Measurements from ENCODE around the gene SLC22A8. TPM values are rescaled to one million over a fixed set of nuclear protein-coding genes. Genes with fewer than 3 reads are reported as not detected.

The SLC22A8 gene
- total and polyA plus RNA-seq, 2 of the 4 experiments (the other 2 are of a cell fraction), result not detected

GRCh38 chr11:63022441-63022840, 6.8 kb upstream of the SLC22A8 start:
- no TSS peak for BruUV-seq (replicated peaks)
- no peak overlapping the region for H3K18ac ChIP-seq (ENCODE audit: low read depth, low read length)
- POLR2A ChIA-PET (ENCODE audit: unreplicated experiment), result no interaction called here
- H4K91ac ChIP-seq (ENCODE audit: insufficient read depth, low read depth, low read length), result no peak overlapping the region
- H3K79me1 ChIP-seq (ENCODE audit: low read depth in 1 of 2, low read length in 2 of 2), result no peaks in the 10 kb centered on the region
- no peak overlapping the region for H4K5ac ChIP-seq (ENCODE audit: low read depth, low read length)
- no peak overlapping the region for H3K9ac ChIP-seq (ENCODE audit: low read depth, low read length)
- no peak overlapping the region for H3K56ac ChIP-seq (ENCODE audit: extremely low read depth, insufficient read depth, low read length)
- H3K4me1 ChIP-seq (ENCODE audit: control insufficient read depth, insufficient read depth, low read length), result no peaks in the 10 kb centered on the region
- H3K36me3 ChIP-seq (ENCODE audit: control insufficient read depth, insufficient read depth, low read length), result no peaks in the 10 kb centered on the region
- H2BK15ac ChIP-seq (ENCODE audit: low read depth, low read length), result no peak overlapping the region
- H2BK5ac ChIP-seq (ENCODE audit: low read depth, low read length, poor library complexity, severe bottlenecking), result no peak overlapping the region
- H2AFZ ChIP-seq (replicated peaks; ENCODE audit: low read length, poor library complexity), result peak overlapping the region; percentile 29
- H4K20me1 ChIP-seq (ENCODE audit: insufficient read depth, low read length), result no peaks in the 10 kb centered on the region
- intact Hi-C loops (cut with micrococcal nuclease) (no loop called here), in situ Hi-C loops (cut with MboI; ENCODE audit: low sequenced_read_pairs) (loop anchor here (5.0 kb wide), 1 partner anchor 115 kb away; no protein-coding TSS in a partner anchor), dilution Hi-C loops (cut with HindIII; ENCODE audit: low sequenced_read_pairs, unreplicated experiment) (no loop called here)
- no peak overlapping the region for H3K27ac ChIP-seq (ENCODE audit: insufficient read depth, low read length)
- H3K4ac ChIP-seq (ENCODE audit: low read depth, low read length), result no peak overlapping the region
- no peak overlapping the region for H3K23ac ChIP-seq (ENCODE audit: low read depth, low read length)
- H3K14ac ChIP-seq (replicated peaks; ENCODE audit: low read depth, low read length), result no peak overlapping the region
- no peak overlapping the region for H2AK9ac ChIP-seq (replicated peaks; ENCODE audit: low read depth, low read length, poor library complexity)
- no peak for DNase-seq
- H3K9me1 ChIP-seq (ENCODE audit: insufficient read depth, low read length), result no peaks in the 10 kb centered on the region
- no peak for TF ChIP-seq POLR2A (IDR thresholded peaks at IDR 0.05; ENCODE audit: low read depth, low read length)
- no peak for TF ChIP-seq RAD21 (IDR thresholded peaks at IDR 0.05; ENCODE audit: low read length)
- TF ChIP-seq, protein P1, sequence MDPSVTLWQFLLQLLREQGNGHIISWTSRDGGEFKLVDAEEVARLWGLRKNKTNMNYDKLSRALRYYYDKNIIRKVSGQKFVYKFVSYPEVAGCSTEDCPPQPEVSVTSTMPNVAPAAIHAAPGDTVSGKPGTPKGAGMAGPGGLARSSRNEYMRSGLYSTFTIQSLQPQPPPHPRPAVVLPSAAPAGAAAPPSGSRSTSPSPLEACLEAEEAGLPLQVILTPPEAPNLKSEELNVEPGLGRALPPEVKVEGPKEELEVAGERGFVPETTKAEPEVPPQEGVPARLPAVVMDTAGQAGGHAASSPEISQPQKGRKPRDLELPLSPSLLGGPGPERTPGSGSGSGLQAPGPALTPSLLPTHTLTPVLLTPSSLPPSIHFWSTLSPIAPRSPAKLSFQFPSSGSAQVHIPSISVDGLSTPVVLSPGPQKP (IDR thresholded peaks at IDR 0.05; ENCODE audit: borderline replicate concordance, low read depth, low read length), result no peak
- no peak for TF ChIP-seq SMC3 (IDR thresholded peaks at IDR 0.05; ENCODE audit: low read depth, low read length)
- no peak for TF ChIP-seq BHLHE40 (IDR thresholded peaks at IDR 0.05; ENCODE audit: low read depth, low read length)
- TF ChIP-seq MAFK (IDR thresholded peaks at IDR 0.05; ENCODE audit: low read depth, low read length), result no peak
- TF ChIP-seq CHD1 (IDR thresholded peaks at IDR 0.05; ENCODE audit: low read depth, low read length), result no peak
- no peak for TF ChIP-seq MXI1 (IDR thresholded peaks at IDR 0.05; ENCODE audit: borderline replicate concordance, low read depth, low read length)
- TF ChIP-seq MAZ (IDR thresholded peaks at IDR 0.05; ENCODE audit: borderline replicate concordance, low read depth, low read length), result no peak
- no peak for TF ChIP-seq FOS (IDR thresholded peaks at IDR 0.05; ENCODE audit: low read depth, low read length)
- TF ChIP-seq, protein P2, sequence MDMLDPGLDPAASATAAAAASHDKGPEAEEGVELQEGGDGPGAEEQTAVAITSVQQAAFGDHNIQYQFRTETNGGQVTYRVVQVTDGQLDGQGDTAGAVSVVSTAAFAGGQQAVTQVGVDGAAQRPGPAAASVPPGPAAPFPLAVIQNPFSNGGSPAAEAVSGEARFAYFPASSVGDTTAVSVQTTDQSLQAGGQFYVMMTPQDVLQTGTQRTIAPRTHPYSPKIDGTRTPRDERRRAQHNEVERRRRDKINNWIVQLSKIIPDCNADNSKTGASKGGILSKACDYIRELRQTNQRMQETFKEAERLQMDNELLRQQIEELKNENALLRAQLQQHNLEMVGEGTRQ (IDR thresholded peaks at IDR 0.05; ENCODE audit: low read depth, low read length), result no peak
- no peak for TF ChIP-seq CEBPB (IDR thresholded peaks at IDR 0.05; ENCODE audit: low read depth, low read length)
- no peak for TF ChIP-seq RCOR1 (IDR thresholded peaks at IDR 0.05; ENCODE audit: insufficient replicate concordance, low read length)
- no peak for TF ChIP-seq RFX5 (IDR thresholded peaks at IDR 0.05; ENCODE audit: low read depth, low read length)
- TF ChIP-seq, protein P3, sequence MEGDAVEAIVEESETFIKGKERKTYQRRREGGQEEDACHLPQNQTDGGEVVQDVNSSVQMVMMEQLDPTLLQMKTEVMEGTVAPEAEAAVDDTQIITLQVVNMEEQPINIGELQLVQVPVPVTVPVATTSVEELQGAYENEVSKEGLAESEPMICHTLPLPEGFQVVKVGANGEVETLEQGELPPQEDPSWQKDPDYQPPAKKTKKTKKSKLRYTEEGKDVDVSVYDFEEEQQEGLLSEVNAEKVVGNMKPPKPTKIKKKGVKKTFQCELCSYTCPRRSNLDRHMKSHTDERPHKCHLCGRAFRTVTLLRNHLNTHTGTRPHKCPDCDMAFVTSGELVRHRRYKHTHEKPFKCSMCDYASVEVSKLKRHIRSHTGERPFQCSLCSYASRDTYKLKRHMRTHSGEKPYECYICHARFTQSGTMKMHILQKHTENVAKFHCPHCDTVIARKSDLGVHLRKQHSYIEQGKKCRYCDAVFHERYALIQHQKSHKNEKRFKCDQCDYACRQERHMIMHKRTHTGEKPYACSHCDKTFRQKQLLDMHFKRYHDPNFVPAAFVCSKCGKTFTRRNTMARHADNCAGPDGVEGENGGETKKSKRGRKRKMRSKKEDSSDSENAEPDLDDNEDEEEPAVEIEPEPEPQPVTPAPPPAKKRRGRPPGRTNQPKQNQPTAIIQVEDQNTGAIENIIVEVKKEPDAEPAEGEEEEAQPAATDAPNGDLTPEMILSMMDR (conservative IDR thresholded peaks at IDR 0.05; ENCODE audit: low read depth, low read length), result no peak
- TF ChIP-seq NFE2L2 (IDR thresholded peaks at IDR 0.05; ENCODE audit: low read depth, low read length), result no peak
- 33% methylated on average over 1 of the region's 6 CpGs; no CpG with 5 or more reads in 1 of the 2 experiments for WGBS, 2 experiments (ENCODE audit: extremely low coverage in 2 of 2, insufficient read length in 1 of 2)
- H3K27me3 ChIP-seq (ENCODE audit: control insufficient read depth, insufficient read depth, low read length), result peaks cover 14% of the 10 kb centered on the region; the same call in 1 of the 2 replicates
- CTCF ChIA-PET, result interaction anchor here (4.1 kb wide), 1 partner anchor 117 kb away, joined by 59 read pairs; no protein-coding TSS in a partner anchor
- H2BK20ac ChIP-seq (ENCODE audit: low read depth, low read length), result no peak overlapping the region
- H3K4me3 ChIP-seq (ENCODE audit: insufficient read depth, low read depth, low read length), result no peak overlapping the region
- no peak overlapping the region for H2AK5ac ChIP-seq (ENCODE audit: low read depth, low read length)
- no peak overlapping the region for H2BK120ac ChIP-seq (ENCODE audit: low read depth, low read length)
- H3K4me2 ChIP-seq (ENCODE audit: low read depth, low read length), result no peak overlapping the region
- ATAC-seq (ENCODE audit: low read depth), result no peak
- H3K9me3 ChIP-seq (ENCODE audit: control insufficient read depth, insufficient read depth, low read length), result no peaks in the 10 kb centered on the region
- H4K8ac ChIP-seq (ENCODE audit: low read depth in 2 of 2, low read length in 2 of 2), result no peak overlapping the region

Data from IMR-90 (cell line).